DMS 273 (cell line): ENCODE measurements around the gene ISOC1.

ENCODE experiments used
- DNase-seq: peaks from one replicate; lab custom pipeline; 2025; ENCODE audit not compliant: unreplicated experiment; lab: John Stamatoyannopoulos, UW

Gene ISOC1

GRCh38 chr5:129094087-129094923 is at the start of gene ISOC1:
Gene ISOC1, plus strand, starts transcription at chr5:129094749. Its CDS starts 18 bp downstream, at chr5:129094767.
- DNase-seq = peak; percentile 97

- peak; percentile 32 for DNase-seq
Measured at GRCh38 chr5:129046151-129046550, 48.4 kb upstream of the ISOC1 start.

- DNase-seq = no peak
Measured at GRCh38 chr5:129048509-129048908, 46.0 kb upstream of the ISOC1 start.

- DNase-seq = no peak
Measured at GRCh38 chr5:129049126-129049799, 45.3 kb upstream of the ISOC1 start.

- DNase-seq = no peak
Measured at GRCh38 chr5:129051283-129051682, 43.3 kb upstream of the ISOC1 start.

GRCh38 chr5:129053438-129053837 is 41.1 kb upstream of the ISOC1 start:
- no peak for DNase-seq

- DNase-seq = no peak
Measured at GRCh38 chr5:129057329-129057728, 37.2 kb upstream of the ISOC1 start.

- no peak for DNase-seq
Measured at GRCh38 chr5:129061849-129062248, 32.7 kb upstream of the ISOC1 start.

- DNase-seq = peak; percentile 89
Measured at GRCh38 chr5:129063483-129064113, 31.0 kb upstream of the ISOC1 start.

GRCh38 chr5:129065721-129066120 is 28.8 kb upstream of the ISOC1 start:
- DNase-seq = no peak

- DNase-seq = no peak
Measured at GRCh38 chr5:129067745-129068144, 26.8 kb upstream of the ISOC1 start.

GRCh38 chr5:129069292-129069691 is 25.3 kb upstream of the ISOC1 start:
- no peak for DNase-seq

GRCh38 chr5:129073111-129073510 is 21.4 kb upstream of the ISOC1 start:
- no peak for DNase-seq

GRCh38 chr5:129074903-129075302 is 19.6 kb upstream of the ISOC1 start:
- DNase-seq = peak; percentile 54

GRCh38 chr5:129077433-129078075 is 17.0 kb upstream of the ISOC1 start:
- DNase-seq = no peak

- DNase-seq = no peak
Measured at GRCh38 chr5:129078247-129078646, 16.3 kb upstream of the ISOC1 start.

- DNase-seq = no peak
Measured at GRCh38 chr5:129078660-129079059, 15.9 kb upstream of the ISOC1 start.

GRCh38 chr5:129079496-129079895 is 15.1 kb upstream of the ISOC1 start:
- no peak for DNase-seq

- DNase-seq = no peak
Measured at GRCh38 chr5:129080766-129081165, 13.8 kb upstream of the ISOC1 start.

- no peak for DNase-seq
Measured at GRCh38 chr5:129082225-129083136, 12.1 kb upstream of the ISOC1 start.
